ENCODE results near the gene MIB1. TPM values are rescaled to one million over a fixed set of nuclear protein-coding genes. Genes with fewer than 3 reads are reported as not detected.

The MIB1 gene
- total RNA-seq, 1 donor from 2014 or later = 21.6 TPM

DNA sequence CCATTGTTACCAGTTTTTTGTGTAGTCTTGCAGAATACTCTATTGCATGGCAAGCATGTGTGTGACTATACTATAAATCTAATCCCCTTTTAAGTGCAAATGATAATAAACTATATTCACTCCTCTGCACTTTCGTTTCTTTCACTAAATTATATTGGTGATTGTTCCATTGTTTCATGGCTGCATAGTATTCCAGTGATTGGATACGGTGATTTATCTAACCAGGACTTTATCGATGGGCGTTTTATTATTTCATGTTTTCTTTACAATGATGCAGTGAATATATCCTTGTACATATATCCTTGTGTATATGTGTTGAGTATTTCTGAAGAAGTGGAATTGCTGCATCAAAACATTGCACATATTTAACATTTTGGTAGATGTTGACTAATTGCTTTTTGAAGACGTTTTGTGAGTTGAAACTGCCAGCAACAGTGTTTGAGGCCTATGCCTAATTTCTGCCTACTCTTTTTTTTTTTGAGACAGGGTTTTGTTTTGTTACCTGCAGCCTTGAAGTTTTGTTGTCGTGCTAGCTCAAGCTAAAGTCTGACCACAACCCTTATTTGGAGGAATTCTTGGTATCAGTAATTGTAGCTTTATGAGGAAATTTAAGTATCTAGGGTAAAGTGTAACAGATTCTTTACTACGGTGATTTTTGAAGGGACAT lies 2.7 kb downstream of the MIB1 start:
- TF ChIP-seq POLR2AphosphoS5 (IDR thresholded peaks at IDR 0.05; ENCODE audit: insufficient read depth in 1 of 2, low read depth in 1 of 2) (no peak), POLR2A (IDR thresholded peaks at IDR 0.05) (no peak)
- TF ChIP-seq, protein P1, sequence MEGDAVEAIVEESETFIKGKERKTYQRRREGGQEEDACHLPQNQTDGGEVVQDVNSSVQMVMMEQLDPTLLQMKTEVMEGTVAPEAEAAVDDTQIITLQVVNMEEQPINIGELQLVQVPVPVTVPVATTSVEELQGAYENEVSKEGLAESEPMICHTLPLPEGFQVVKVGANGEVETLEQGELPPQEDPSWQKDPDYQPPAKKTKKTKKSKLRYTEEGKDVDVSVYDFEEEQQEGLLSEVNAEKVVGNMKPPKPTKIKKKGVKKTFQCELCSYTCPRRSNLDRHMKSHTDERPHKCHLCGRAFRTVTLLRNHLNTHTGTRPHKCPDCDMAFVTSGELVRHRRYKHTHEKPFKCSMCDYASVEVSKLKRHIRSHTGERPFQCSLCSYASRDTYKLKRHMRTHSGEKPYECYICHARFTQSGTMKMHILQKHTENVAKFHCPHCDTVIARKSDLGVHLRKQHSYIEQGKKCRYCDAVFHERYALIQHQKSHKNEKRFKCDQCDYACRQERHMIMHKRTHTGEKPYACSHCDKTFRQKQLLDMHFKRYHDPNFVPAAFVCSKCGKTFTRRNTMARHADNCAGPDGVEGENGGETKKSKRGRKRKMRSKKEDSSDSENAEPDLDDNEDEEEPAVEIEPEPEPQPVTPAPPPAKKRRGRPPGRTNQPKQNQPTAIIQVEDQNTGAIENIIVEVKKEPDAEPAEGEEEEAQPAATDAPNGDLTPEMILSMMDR (IDR thresholded peaks at IDR 0.05) = no peak
- Histone ChIP-seq H3K9me3 (no peaks in the 10 kb centered on the region), H3K27ac (no peak overlapping the region), H3K4me3 (peak overlapping the region in 1 of 2 donors; percentile 77), H3K27me3 (no peaks in the 10 kb centered on the region), H3K4me1 (peaks cover 63% of the 10 kb centered on the region), H3K36me3 (no peaks in the 10 kb centered on the region)
- intact Hi-C loops (cut with DNase I) = no loop called here
- no peak for DNase-seq (ENCODE audit: extremely low spot score in 2 of 2)

GRCh38 chr18:21745231-21745630 lies 4.6 kb downstream of the MIB1 start:
- intact Hi-C loops (cut with DNase I) = no loop called here
- H3K27me3 ChIP-seq = no peaks in the 10 kb centered on the region
- TF ChIP-seq POLR2A (IDR thresholded peaks at IDR 0.05) (no peak), POLR2AphosphoS5 (IDR thresholded peaks at IDR 0.05; ENCODE audit: insufficient read depth in 1 of 2, low read depth in 1 of 2) (no peak)
- TF ChIP-seq, protein P1 (IDR thresholded peaks at IDR 0.05) = no peak
- no peaks in the 10 kb centered on the region for H3K36me3 ChIP-seq
- no peak overlapping the region for H3K4me3 ChIP-seq
- H3K4me1 ChIP-seq = peaks cover 51% of the 10 kb centered on the region
- H3K9me3 ChIP-seq = no peaks in the 10 kb centered on the region
- H3K27ac ChIP-seq = no peak overlapping the region
- DNase-seq (ENCODE audit: extremely low spot score in 2 of 2) = no peak

DNA sequence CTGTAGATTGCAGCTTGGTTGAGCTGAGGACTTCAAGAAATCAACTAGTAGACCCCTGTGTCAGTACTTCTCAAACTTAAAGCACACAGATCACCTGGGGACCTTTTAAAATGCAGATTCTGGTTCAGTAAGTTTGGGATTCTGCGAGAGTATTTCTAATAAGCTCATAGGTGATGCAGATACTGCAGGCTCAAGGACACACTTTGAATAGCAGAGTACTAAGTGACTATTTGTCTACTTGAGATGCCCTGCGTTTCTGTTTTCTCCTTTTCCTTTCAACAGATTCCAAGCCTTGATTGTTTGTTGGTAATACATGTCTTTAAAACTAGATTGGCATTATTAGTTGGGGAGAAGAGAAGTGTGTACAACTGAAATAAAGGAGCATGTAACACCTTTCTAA lies 6.7 kb downstream of the MIB1 start:
- DNase-seq (ENCODE audit: extremely low spot score in 2 of 2) = no peak
- peaks cover 52% of the 10 kb centered on the region for H3K4me1 ChIP-seq
- no peaks in the 10 kb centered on the region for H3K27me3 ChIP-seq
- no peaks in the 10 kb centered on the region for H3K9me3 ChIP-seq
- no peak overlapping the region for H3K4me3 ChIP-seq
- TF ChIP-seq POLR2A (IDR thresholded peaks at IDR 0.05) (no peak), POLR2AphosphoS5 (IDR thresholded peaks at IDR 0.05; ENCODE audit: insufficient read depth in 1 of 2, low read depth in 1 of 2) (no peak)
- TF ChIP-seq, protein P1 (IDR thresholded peaks at IDR 0.05) = no peak
- intact Hi-C loops (cut with DNase I) = no loop called here
- H3K27ac ChIP-seq = no peak overlapping the region
- H3K36me3 ChIP-seq = no peaks in the 10 kb centered on the region

- intact Hi-C loops (cut with DNase I) = no loop called here
- TF ChIP-seq POLR2AphosphoS5 (IDR thresholded peaks at IDR 0.05; ENCODE audit: insufficient read depth in 1 of 2, low read depth in 1 of 2) (no peak), POLR2A (IDR thresholded peaks at IDR 0.05) (no peak)
- TF ChIP-seq, protein P1 (IDR thresholded peaks at IDR 0.05) = no peak
- Histone ChIP-seq H3K27ac (no peak overlapping the region), H3K27me3 (no peaks in the 10 kb centered on the region), H3K4me3 (no peak overlapping the region), H3K36me3 (no peaks in the 10 kb centered on the region), H3K9me3 (no peaks in the 10 kb centered on the region), H3K4me1 (peaks cover 44% of the 10 kb centered on the region)
- no peak for DNase-seq (ENCODE audit: extremely low spot score in 2 of 2)
Observed at GRCh38 chr18:21747764-21748693, 7.4 kb downstream of the MIB1 start.

Data from vagina (tissue), 2 donors.